Neural progenitor cell (in vitro differentiated cells): Measurements from ENCODE around the gene HIPK2. TPM values are rescaled to one million over a fixed set of nuclear protein-coding genes. Genes with fewer than 3 reads are reported as not detected.

ENCODE experiments used
- DNase-seq: peaks from one replicate; pipeline ENCODE4 v3.0.0-alpha.2; 2016; ENCODE audit warnings: low spot score
- H2AFZ ChIP-seq: fragments of 200-600 bp; sonication (generic); replicated peaks from 2 replicates; pipeline ENCODE4 v1.6.1; 2016; ENCODE audit warnings: antibody characterized with exemption
- H3F3A ChIP-seq: fragments of 200-600 bp; sonication (generic); 2 replicates; pipeline ENCODE4 v1.6.1; 2016; ENCODE audit warnings: antibody characterized with exemption, low read depth
- H3K27ac ChIP-seq: fragments of 200-600 bp; sonication (generic); 2 replicates; pipeline ENCODE4 v1.5.1; 2016; ENCODE audit warnings: mild to moderate bottlenecking
- H3K27me3 ChIP-seq: fragments of 200-600 bp; sonication (generic); 2 replicates; pipeline ENCODE4 v1.6.1; 2016; ENCODE audit warnings: mild to moderate bottlenecking, moderate library complexity
- H3K36me3 ChIP-seq: fragments of 200-600 bp; sonication (generic); 2 replicates; pipeline ENCODE4 v1.5.1; 2016
- H3K4me1 ChIP-seq: fragments of 200-600 bp; sonication (generic); 2 replicates; pipeline ENCODE4 v1.6.1; 2016; ENCODE audit warnings: mixed run types
- H3K4me2 ChIP-seq: fragments of 200-600 bp; sonication (generic); 2 replicates; pipeline ENCODE4 v1.6.1; 2016
- H3K4me3 ChIP-seq: fragments of 200-600 bp; sonication (generic); 2 replicates; pipeline ENCODE4 v1.5.1; 2016
- H3K79me2 ChIP-seq: fragments of 200-600 bp; sonication (generic); 2 replicates; pipeline ENCODE4 v1.6.1; 2016; ENCODE audit warnings: low read depth
- H3K9ac ChIP-seq: fragments of 200-600 bp; sonication (generic); 2 replicates; pipeline ENCODE4 v1.6.1; 2016
- H3K9me3 ChIP-seq: fragments of 200-600 bp; sonication (generic); 2 replicates; pipeline ENCODE4 v1.5.1; 2016; ENCODE audit warnings: low read depth
- H4K20me1 ChIP-seq: fragments of 200-600 bp; sonication (generic); 2 replicates; pipeline ENCODE4 v1.6.1; 2016; ENCODE audit warnings: low read depth
- H3K27ac Mint-ChIP-seq: 3 replicates; pipeline ENCODE4 v1.8.0; 2021; ENCODE audit warnings: mixed read lengths
- H3K27me3 Mint-ChIP-seq: 2 replicates; pipeline ENCODE4 v1.8.0; 2022; ENCODE audit warnings: low read depth, mild to moderate bottlenecking, inconsistent platforms, moderate library complexity, mixed read lengths; ENCODE audit not compliant: insufficient read depth
- H3K36me3 Mint-ChIP-seq: 3 replicates; pipeline ENCODE4 v1.8.0; 2021; ENCODE audit warnings: mixed read lengths
- H3K4me1 Mint-ChIP-seq: 3 replicates; pipeline ENCODE4 v1.8.0; 2021; ENCODE audit warnings: mixed read lengths
- H3K4me3 Mint-ChIP-seq: 3 replicates; pipeline ENCODE4 v1.8.0; 2021; ENCODE audit warnings: mild to moderate bottlenecking, moderate library complexity, mixed read lengths
- H3K9me3 Mint-ChIP-seq: 3 replicates; pipeline ENCODE4 v1.8.0; 2020; ENCODE audit warnings: mixed read lengths
- CTCF ChIP-seq: fragments of 200-600 bp; sonication (generic); IDR thresholded peaks from 2 replicates; pipeline ENCODE4 v1.5.1; 2017; ENCODE audit warnings: antibody characterized with exemption, mild to moderate bottlenecking
- EZH2 ChIP-seq: fragments of 200-600 bp; sonication (generic); IDR thresholded peaks from 2 replicates; pipeline ENCODE4 v1.6.1; 2017; ENCODE audit warnings: antibody characterized with exemption, mild to moderate bottlenecking, moderate library complexity
- EZH2phosphoT487 ChIP-seq: fragments of 200-600 bp; sonication (generic); IDR thresholded peaks from 2 replicates; pipeline ENCODE4 v1.6.1; 2017; ENCODE audit warnings: antibody characterized with exemption
- total RNA-seq: library from RNA; depleted of rRNA; stranded (reverse); fragments of >200 nt; gene quantifications from 2 replicates; pipeline ENCODE4 v1.2.3, GENCODE V29; 2015; ENCODE audit warnings: low replicate concordance

HIPK2 gene
- total RNA-seq: 12.8 and 14.2 TPM in 2 replicates

- Histone ChIP-seq H3F3A (peaks cover 15% of the 10 kb centered on the region), H3K79me2 (peaks cover 38% of the 10 kb centered on the region), H3K36me3 (no peaks in the 10 kb centered on the region), H3K27me3 (peaks cover 43% of the 10 kb centered on the region), H3K9me3 (no peaks in the 10 kb centered on the region), H3K27ac (no peak within 1 kb of the TSS), H3K9ac (peak within 1 kb of the TSS; percentile 52), H3K4me3 (peak within 1 kb of the TSS; percentile 96), H4K20me1 (peaks cover 36% of the 10 kb centered on the region), H3K4me1 (peaks cover 18% of the 10 kb centered on the region), H3K4me2 (peak within 1 kb of the TSS; percentile 96), H2AFZ (peak within 1 kb of the TSS; percentile 100)
- Mint-ChIP-seq H3K36me3 (peaks cover 14% of the 10 kb centered on the region), H3K9me3 (no peaks in the 10 kb centered on the region), H3K4me1 (peaks cover 30% of the 10 kb centered on the region), H3K27me3 (peaks cover 10% of the 10 kb centered on the region), H3K4me3 (peak within 1 kb of the TSS; percentile 99), H3K27ac (peak within 1 kb of the TSS; percentile 95)
- peak; percentile 94 for DNase-seq
- TF ChIP-seq CTCF (no peak), EZH2 (no peak), EZH2phosphoT487 (no peak)
Measured at GRCh38 chr7:139777948-139778841, at the start of gene HIPK2. TSS of gene HIPK2 (minus strand) at chr7:139777998. CDS start at chr7:139777623, 375 bp downstream.

- H3K27me3 ChIP-seq: no peaks in the 10 kb centered on the region
- Mint-ChIP-seq H3K27me3 (peaks cover 3% of the 10 kb centered on the region), H3K9me3 (no peaks in the 10 kb centered on the region), H3K36me3 (no peaks in the 10 kb centered on the region), H3K4me1 (peaks cover 7% of the 10 kb centered on the region), H3K4me3 (no peak overlapping the region), H3K27ac (no peak overlapping the region)
- no peak for TF ChIP-seq CTCF
- no peak for TF ChIP-seq EZH2
- TF ChIP-seq EZH2phosphoT487: no peak
- H3K9me3 ChIP-seq: no peaks in the 10 kb centered on the region
- DNase-seq: no peak
- no peaks in the 10 kb centered on the region for H3F3A ChIP-seq
- no peaks in the 10 kb centered on the region for H3K36me3 ChIP-seq
- H3K79me2 ChIP-seq: no peaks in the 10 kb centered on the region
- H3K4me3 ChIP-seq: no peak overlapping the region
- H3K27ac ChIP-seq: no peak overlapping the region
- H2AFZ ChIP-seq: no peak overlapping the region
- no peaks in the 10 kb centered on the region for H4K20me1 ChIP-seq
- no peak overlapping the region for H3K9ac ChIP-seq
- H3K4me2 ChIP-seq: no peak overlapping the region
- H3K4me1 ChIP-seq: no peaks in the 10 kb centered on the region
Measured at GRCh38 chr7:139827042-139827441, 49.2 kb upstream of the HIPK2 start.

- no peak overlapping the region for H3K27ac Mint-ChIP-seq
- Histone ChIP-seq H3K4me1 (no peaks in the 10 kb centered on the region), H3K27me3 (no peaks in the 10 kb centered on the region), H3F3A (no peaks in the 10 kb centered on the region), H3K4me3 (no peak overlapping the region), H3K27ac (no peak overlapping the region), H3K9ac (no peak overlapping the region), H3K36me3 (no peaks in the 10 kb centered on the region), H2AFZ (no peak overlapping the region), H3K9me3 (no peaks in the 10 kb centered on the region), H3K79me2 (no peaks in the 10 kb centered on the region), H3K4me2 (no peak overlapping the region), H4K20me1 (no peaks in the 10 kb centered on the region)
- no peak for DNase-seq
- H3K9me3 Mint-ChIP-seq: no peaks in the 10 kb centered on the region
- no peaks in the 10 kb centered on the region for H3K36me3 Mint-ChIP-seq
- H3K27me3 Mint-ChIP-seq: peaks cover under 1% of the 10 kb centered on the region
- TF ChIP-seq EZH2 (no peak), EZH2phosphoT487 (no peak), CTCF (no peak)
- H3K4me1 Mint-ChIP-seq: peaks cover 7% of the 10 kb centered on the region
- no peak overlapping the region for H3K4me3 Mint-ChIP-seq
Measured at GRCh38 chr7:139825666-139826290, 48.0 kb upstream of the HIPK2 start.
